ENCODE measurements around the gene NKAPD1.

DNA sequence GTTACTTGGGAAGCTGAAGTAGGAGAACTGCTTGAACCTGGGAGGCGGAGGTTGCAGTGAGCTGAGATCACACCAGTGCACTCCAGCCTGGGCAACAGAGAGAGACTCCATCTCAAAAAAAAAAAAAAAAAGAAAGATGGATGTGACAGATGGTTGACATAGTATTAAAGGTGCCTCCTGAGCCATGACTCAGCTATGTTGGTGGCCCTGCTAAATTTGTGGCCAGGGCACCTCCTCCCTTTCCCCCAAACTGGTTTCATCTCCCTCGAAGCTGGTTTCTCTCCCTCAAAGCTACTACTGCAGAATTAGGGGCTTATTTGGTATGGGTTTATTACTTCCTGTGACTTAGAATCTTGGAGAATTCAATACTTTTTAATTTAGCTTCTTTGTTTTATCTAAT lies 44.1 kb downstream of the NKAPD1 start:
- TF ChIP-seq, protein P1, sequence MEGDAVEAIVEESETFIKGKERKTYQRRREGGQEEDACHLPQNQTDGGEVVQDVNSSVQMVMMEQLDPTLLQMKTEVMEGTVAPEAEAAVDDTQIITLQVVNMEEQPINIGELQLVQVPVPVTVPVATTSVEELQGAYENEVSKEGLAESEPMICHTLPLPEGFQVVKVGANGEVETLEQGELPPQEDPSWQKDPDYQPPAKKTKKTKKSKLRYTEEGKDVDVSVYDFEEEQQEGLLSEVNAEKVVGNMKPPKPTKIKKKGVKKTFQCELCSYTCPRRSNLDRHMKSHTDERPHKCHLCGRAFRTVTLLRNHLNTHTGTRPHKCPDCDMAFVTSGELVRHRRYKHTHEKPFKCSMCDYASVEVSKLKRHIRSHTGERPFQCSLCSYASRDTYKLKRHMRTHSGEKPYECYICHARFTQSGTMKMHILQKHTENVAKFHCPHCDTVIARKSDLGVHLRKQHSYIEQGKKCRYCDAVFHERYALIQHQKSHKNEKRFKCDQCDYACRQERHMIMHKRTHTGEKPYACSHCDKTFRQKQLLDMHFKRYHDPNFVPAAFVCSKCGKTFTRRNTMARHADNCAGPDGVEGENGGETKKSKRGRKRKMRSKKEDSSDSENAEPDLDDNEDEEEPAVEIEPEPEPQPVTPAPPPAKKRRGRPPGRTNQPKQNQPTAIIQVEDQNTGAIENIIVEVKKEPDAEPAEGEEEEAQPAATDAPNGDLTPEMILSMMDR (IDR thresholded peaks at IDR 0.05) = no peak
- no peak for TF ChIP-seq POLR2A (IDR thresholded peaks at IDR 0.05)
